GM21737 (cell line): ENCODE data around the gene ZFP28.

Experiments used
- ATAC-seq: cut with Tn5 transposase; IDR thresholded peaks from one replicate; pipeline ENCODE4 v1.9.1; 2021; ENCODE audit warnings: mild to moderate bottlenecking, moderate library complexity; ENCODE audit not compliant: unreplicated experiment

ZFP28 gene

DNA sequence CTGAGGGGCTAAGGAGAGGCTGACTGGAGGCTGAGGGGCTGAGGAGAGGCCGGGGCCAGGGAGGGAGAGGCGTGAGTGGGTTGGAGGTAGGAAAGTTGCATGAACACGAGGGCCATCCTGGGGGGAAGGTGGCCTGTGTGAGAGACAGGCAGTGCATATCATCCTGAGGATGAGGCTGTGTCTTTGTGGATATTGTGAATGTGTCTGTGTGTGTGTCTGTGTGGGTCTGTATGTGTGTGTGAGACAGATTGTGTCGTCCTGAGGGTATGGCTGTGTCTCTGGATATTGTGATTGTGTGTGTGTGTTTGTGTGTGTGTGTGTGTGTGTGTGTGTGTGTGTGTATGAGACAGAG, 56.8 kb downstream of the ZFP28 start:
- ATAC-seq, result no peak

DNA sequence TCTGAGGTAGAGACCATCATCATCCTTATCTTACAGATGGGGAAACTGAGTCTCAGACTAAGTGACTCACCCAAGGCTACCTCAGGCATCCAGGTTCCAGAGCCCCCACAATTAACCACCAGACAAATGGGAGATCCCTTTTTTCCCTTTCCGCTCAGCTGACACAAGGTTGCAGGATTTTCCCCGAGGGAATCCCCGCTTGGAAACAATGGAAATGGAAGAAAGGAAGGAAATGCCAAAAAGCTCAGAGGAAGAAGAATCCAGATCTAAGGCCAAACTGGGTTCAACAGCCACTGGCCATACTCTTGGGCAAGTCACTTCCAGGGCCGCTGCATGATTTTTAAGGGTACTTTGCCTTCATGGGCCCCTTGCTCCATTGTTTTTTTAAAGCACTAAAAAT, 57.9 kb downstream of the ZFP28 start:
- ATAC-seq, result no peak

DNA sequence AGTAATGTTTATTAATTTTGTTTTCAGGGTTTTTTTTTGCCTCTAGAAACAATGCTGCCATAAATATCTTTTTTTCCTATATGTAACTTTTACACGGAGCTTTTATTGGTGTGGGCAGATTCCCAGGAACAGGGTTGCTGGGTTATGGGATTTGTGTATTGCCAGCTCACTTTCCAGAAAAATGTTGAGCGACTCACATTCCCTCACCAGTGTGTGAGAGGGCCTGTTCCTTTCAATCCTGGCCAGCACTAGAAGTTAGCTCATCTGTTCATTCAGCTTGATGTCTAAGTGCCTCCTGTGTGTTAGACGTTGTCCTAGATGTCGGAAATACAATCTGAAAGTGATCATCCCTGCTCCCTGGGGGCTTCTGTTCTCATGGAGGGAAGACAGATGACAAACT, 58.9 kb downstream of the ZFP28 start:
- no peak for ATAC-seq

DNA sequence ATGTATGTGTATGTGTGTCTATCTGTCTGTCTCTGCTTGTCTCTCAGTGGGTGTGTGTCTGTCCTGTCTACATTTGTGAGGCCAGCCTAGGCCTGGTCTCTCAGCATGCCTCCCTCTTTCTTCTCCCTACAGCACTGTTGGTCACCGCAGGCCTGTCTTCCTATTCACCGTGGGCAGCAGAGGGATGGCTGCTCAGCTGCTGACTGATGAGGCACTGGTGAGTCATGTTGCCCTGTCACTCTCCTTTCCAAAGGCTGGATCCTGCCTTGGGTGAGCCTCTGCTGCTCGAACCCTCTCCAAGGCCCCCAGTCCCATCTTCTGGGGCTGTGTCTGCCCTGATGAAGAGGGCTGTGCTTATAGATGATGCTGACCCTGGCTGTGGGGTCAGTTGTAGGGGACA, 62.6 kb downstream of the ZFP28 start:
- ATAC-seq, result no peak

DNA sequence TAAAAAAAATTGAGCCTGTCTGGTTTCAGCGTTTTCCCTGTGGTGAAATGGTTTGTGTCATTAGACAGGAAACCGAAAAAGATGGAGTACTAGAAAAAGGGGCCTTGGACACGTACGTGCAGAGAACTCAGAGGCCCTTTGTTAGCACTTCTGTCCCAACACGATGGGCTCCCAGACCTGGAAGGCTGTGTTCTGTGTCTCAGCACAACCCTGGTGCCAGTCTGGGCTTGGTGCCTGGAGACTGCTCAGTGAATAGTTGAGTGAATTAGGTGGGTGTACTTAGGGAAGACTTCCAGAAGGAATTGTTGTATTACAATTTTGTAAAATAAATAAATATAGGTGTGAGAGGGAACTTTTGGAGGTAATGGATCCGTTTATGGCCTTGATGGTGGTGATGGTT, 65.1 kb downstream of the ZFP28 start:
- ATAC-seq, result no peak
